HCT116 (cell line): ENCODE results near the gene UBE2G2. TPM values are rescaled to one million over a fixed set of nuclear protein-coding genes. Genes with fewer than 3 reads are reported as not detected.

Source experiments
- ATAC-seq: fragments of 200-7000 bp; cut with Tn5 transposase; 2 replicates; pipeline ENCODE4 v1.9.1; 2020; ENCODE audit warnings: mild to moderate bottlenecking, moderate library complexity
- BruUV-seq: library from RNA; stranded (reverse); fragments of 400-500 nt; replicated peaks from 2 replicates; lab custom pipeline; 2021; lab: Mats Ljungman, UMichigan
- CTCF ChIA-PET: fragments of 300-600 bp; sonication (Branson Sonifier 250); formaldehyde crosslinking; loops from one replicate; lab custom pipeline; 2021; ENCODE audit warnings: antibody characterized with exemption; lab: Charles Lee
- POLR2A ChIA-PET: fragments of 300-600, 350-600 bp; sonication (Branson Sonifier 250); formaldehyde crosslinking; loops from one replicate; lab custom pipeline; 2021; ENCODE audit warnings: antibody characterized with exemption; lab: Charles Lee
- RAD21 ChIA-PET, 2 experiments: fragments of 300-600 bp; sonication (Branson Sonifier 250); formaldehyde crosslinking; loops; one replicate each; lab custom pipeline; 2023; ENCODE audit warnings: low total read pairs in 2 of 2; ENCODE audit not compliant: uncharacterized antibody in 2 of 2, unreplicated experiment in 2 of 2, low non-redundant PET in 1 of 2; lab: Charles Lee
- DNase-seq: peaks from one replicate; pipeline ENCODE4 v3.0.0-alpha.2; 2010; ENCODE audit warnings: low read depth, low spot score
- H2AFZ ChIP-seq: fragments of 200-600 bp; shearing (Covaris generic), sonication (generic); 2 replicates; pipeline ENCODE4 v1.6.1; 2017; ENCODE audit warnings: low read depth, mixed run types, mixed read lengths, antibody characterized with exemption, low read length; ENCODE audit not compliant: poor library complexity, severe bottlenecking
- H3K27ac ChIP-seq: 2 replicates; pipeline ENCODE4 v1.5.1; 2012; ENCODE audit warnings: low read depth, low read length
- H3K27me3 ChIP-seq: fragments of 200-600 bp; sonication (generic); 2 replicates; pipeline ENCODE4 v1.6.1; 2016; ENCODE audit warnings: mixed run types, low read length, mixed read lengths; ENCODE audit not compliant: insufficient read depth
- H3K36me3 ChIP-seq, 2 experiments: fragments of 200-500 bp in 1 of 2; fragments of 200-600 bp in 1 of 2; sonication (Bioruptor generic) in 1 of 2; sonication (generic) in 1 of 2; 2 replicates each; pipeline versions ENCODE4 v1.5.1 to v1.6.1; 2014 to 2016; ENCODE audit warnings: low read length in 2 of 2, inconsistent platforms in 1 of 2, mixed read lengths in 1 of 2, mixed run types in 1 of 2; ENCODE audit not compliant: insufficient read depth in 2 of 2, control insufficient read depth in 1 of 2
- H3K4me1 ChIP-seq, 2 experiments: fragments of 200-600 bp in 1 of 2; sonication (generic) in 1 of 2; 2 replicates each; pipeline versions ENCODE4 v1.5.1 to v1.6.1; 2012 to 2017; ENCODE audit warnings: low read length in 2 of 2, inconsistent platforms in 1 of 2, mild to moderate bottlenecking in 1 of 2, mixed read lengths in 1 of 2, mixed run types in 1 of 2, moderate library complexity in 1 of 2; ENCODE audit not compliant: insufficient read depth in 2 of 2, control insufficient read depth in 1 of 2
- H3K4me2 ChIP-seq: fragments of 200-600 bp; sonication (generic); 2 replicates; pipeline ENCODE4 v1.6.1; 2017; ENCODE audit warnings: mixed run types, low read length, mixed read lengths
- H3K4me3 ChIP-seq, 2 experiments: fragments of 200-600 bp in 1 of 2; sonication (generic) in 1 of 2; replicated peaks in 1 of 2; 2 replicates each; pipeline ENCODE4 v1.5.1; 2011 to 2016; ENCODE audit warnings: low read length in 2 of 2, control low read depth in 1 of 2, low read depth in 1 of 2, mild to moderate bottlenecking in 1 of 2, mixed read lengths in 1 of 2, mixed run types in 1 of 2
- H3K79me2 ChIP-seq: fragments of 200-600 bp; sonication (generic); 2 replicates; pipeline ENCODE4 v1.6.1; 2017; ENCODE audit warnings: mild to moderate bottlenecking, mixed run types, low read length, moderate library complexity, mixed read lengths; ENCODE audit not compliant: insufficient read depth
- H3K9ac ChIP-seq: fragments of 200-600 bp; sonication (generic); 2 replicates; pipeline ENCODE4 v1.6.1; 2016; ENCODE audit warnings: low read length, mixed read lengths
- H3K9me2 ChIP-seq: fragments of 200-600 bp; sonication (generic), shearing (Covaris generic); 2 replicates; pipeline ENCODE4 v1.6.1; 2017; ENCODE audit warnings: mixed run types, mild to moderate bottlenecking, moderate library complexity; ENCODE audit not compliant: insufficient read depth
- H3K9me3 ChIP-seq, 2 experiments: fragments of 200-500 bp in 1 of 2; fragments of 200-600 bp in 1 of 2; sonication (Bioruptor generic) in 1 of 2; sonication (generic) in 1 of 2; 2 replicates each; pipeline ENCODE4 v1.6.1; 2014 to 2017; ENCODE audit warnings: low read length in 2 of 2, mixed read lengths in 2 of 2, inconsistent platforms in 1 of 2, low read depth in 1 of 2, mild to moderate bottlenecking in 1 of 2, mixed run types in 1 of 2, moderate library complexity in 1 of 2; ENCODE audit not compliant: control insufficient read depth in 1 of 2, insufficient read depth in 1 of 2
- H4K20me1 ChIP-seq: fragments of 200-600 bp; sonication (generic), shearing (Covaris generic); 2 replicates; pipeline ENCODE4 v1.6.1; 2017; ENCODE audit warnings: mixed run types, mild to moderate bottlenecking, moderate library complexity; ENCODE audit not compliant: insufficient read depth
- CBX3 ChIP-seq: IDR thresholded peaks from 2 replicates; pipeline ENCODE4 v1.6.1; 2012; ENCODE audit warnings: low read depth
- CEBPB ChIP-seq: IDR thresholded peaks from 2 replicates; pipeline ENCODE4 v1.6.1; 2012; ENCODE audit warnings: low read depth
- EGR1 ChIP-seq: IDR thresholded peaks from 2 replicates; pipeline ENCODE4 v1.6.1; 2012; ENCODE audit warnings: low read depth
- ELF1 ChIP-seq: IDR thresholded peaks from 2 replicates; pipeline ENCODE4 v1.6.1; 2012; ENCODE audit warnings: low read depth, borderline replicate concordance
- EZH2phosphoT487 ChIP-seq: fragments of 200-600 bp; IDR thresholded peaks from 2 replicates; pipeline ENCODE4 v1.6.1; 2018; ENCODE audit warnings: antibody characterized with exemption, borderline replicate concordance
- FOSL1 ChIP-seq: IDR thresholded peaks from 2 replicates; pipeline ENCODE4 v1.6.1; 2012; ENCODE audit warnings: low read depth
- JUND ChIP-seq: IDR thresholded peaks from 2 replicates; pipeline ENCODE4 v1.6.1; 2012
- POLR2A ChIP-seq: IDR thresholded peaks from 2 replicates; pipeline ENCODE4 v1.7.0; 2011; ENCODE audit warnings: borderline replicate concordance; ENCODE audit not compliant: insufficient read depth, insufficient read length; ENCODE audit errors: extremely low read depth
- POLR2AphosphoS5 ChIP-seq: IDR thresholded peaks from 2 replicates; pipeline ENCODE4 v1.6.1; 2011; ENCODE audit warnings: mild to moderate bottlenecking, low read depth, low read length, moderate library complexity
- RAD21 ChIP-seq: IDR thresholded peaks from 2 replicates; pipeline ENCODE4 v1.6.1; 2012; ENCODE audit warnings: low read depth, mild to moderate bottlenecking
- REST ChIP-seq: IDR thresholded peaks from 2 replicates; pipeline ENCODE4 v1.6.1; 2012; ENCODE audit warnings: low read depth
- SIN3A ChIP-seq: IDR thresholded peaks from 2 replicates; pipeline ENCODE4 v1.6.1; 2012; ENCODE audit warnings: low read depth
- SP1 ChIP-seq: IDR thresholded peaks from 2 replicates; pipeline ENCODE4 v1.6.1; 2012; ENCODE audit warnings: low read depth
- YY1 ChIP-seq: IDR thresholded peaks from 2 replicates; pipeline ENCODE4 v1.6.1; 2011; ENCODE audit warnings: low read length, low read depth, moderate library complexity, mild to moderate bottlenecking; ENCODE audit not compliant: insufficient replicate concordance; ENCODE audit errors: extremely low read depth
- ZFX ChIP-seq: fragments of 450-650 bp; IDR thresholded peaks from 2 replicates; pipeline ENCODE4 v1.6.1; 2017
- ZNF274 ChIP-seq: fragments of 200-500 bp; sonication (Bioruptor generic); IDR thresholded peaks from 2 replicates; pipeline ENCODE4 v1.6.1; 2014; ENCODE audit warnings: mild to moderate bottlenecking, low read depth, low read length, inconsistent platforms
- intact Hi-C: fragments of 100-400 bp; cut with micrococcal nuclease; formaldehyde crosslinking; loops from 2 replicates; pipeline ENCODE4 v1.10.0; 2022
- total RNA-seq: library from RNA; stranded (reverse); gene quantifications from one replicate; pipeline ENCODE4 v1.2.1, GENCODE V29; 2021; ENCODE audit not compliant: unreplicated experiment
- TF ChIP-seq, protein P1 (sequence below): IDR thresholded peaks from 2 replicates; pipeline ENCODE4 v1.6.1; 2012
- TF ChIP-seq, protein P2 (sequence below): IDR thresholded peaks from 2 replicates; pipeline ENCODE4 v1.6.1; 2012

UBE2G2 gene
- total RNA-seq, 1 experiment from 2014 or later: 86.5 TPM

DNA sequence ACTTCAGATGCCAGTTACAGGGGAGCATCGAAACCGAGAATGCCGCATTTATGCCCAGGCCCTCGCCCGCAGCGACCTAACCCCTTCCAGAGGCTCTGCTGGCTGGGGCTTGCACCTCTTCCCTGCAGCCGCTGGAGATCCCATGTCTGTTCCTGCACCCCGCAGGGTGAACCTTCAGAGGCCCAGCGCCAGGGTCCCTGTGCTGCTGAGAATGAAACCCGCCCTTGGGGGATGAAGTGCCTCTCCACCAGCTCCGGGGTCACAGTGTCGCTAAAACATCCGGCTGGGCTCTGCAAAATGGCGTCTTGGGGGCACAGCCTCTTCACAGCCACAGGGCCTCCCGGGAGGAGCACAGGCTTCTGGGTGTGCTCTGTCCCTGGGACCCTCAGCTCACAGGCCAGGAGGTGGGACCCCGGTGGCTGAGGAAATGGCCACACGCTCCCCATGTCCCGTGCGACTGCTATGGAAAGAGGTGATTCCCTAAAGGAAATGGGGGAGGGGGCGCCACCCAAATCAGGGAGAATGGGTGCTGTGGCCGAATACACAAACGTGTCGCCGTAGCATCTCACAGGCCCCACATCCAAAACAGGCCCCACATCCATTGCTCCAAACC lies 50.3 kb downstream of the UBE2G2 start:
- H3K9ac ChIP-seq: no peak overlapping the region
- H3K9me3 ChIP-seq: no peaks in the 10 kb centered on the region
- RAD21 ChIA-PET: no interaction called here
- intact Hi-C loops: no loop called here
- H3K4me3 ChIP-seq: no peak overlapping the region
- H3K27ac ChIP-seq: no peak overlapping the region
- H3K36me3 ChIP-seq: no peaks in the 10 kb centered on the region
- H4K20me1 ChIP-seq: no peaks in the 10 kb centered on the region
- no peak overlapping the region for H3K4me2 ChIP-seq
- no peak for ATAC-seq
- CTCF ChIA-PET: no interaction called here
- no peak for TF ChIP-seq RAD21
- TF ChIP-seq ZNF274: no peak
- TF ChIP-seq JUND: no peak
- no peak for TF ChIP-seq CEBPB
- no peak for TF ChIP-seq CBX3
- no peak for TF ChIP-seq EGR1
- TF ChIP-seq, protein P1, sequence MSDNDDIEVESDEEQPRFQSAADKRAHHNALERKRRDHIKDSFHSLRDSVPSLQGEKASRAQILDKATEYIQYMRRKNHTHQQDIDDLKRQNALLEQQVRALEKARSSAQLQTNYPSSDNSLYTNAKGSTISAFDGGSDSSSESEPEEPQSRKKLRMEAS: no peak
- TF ChIP-seq ELF1: no peak
- no peak for TF ChIP-seq POLR2A
- no peak for TF ChIP-seq REST
- TF ChIP-seq, protein P2, sequence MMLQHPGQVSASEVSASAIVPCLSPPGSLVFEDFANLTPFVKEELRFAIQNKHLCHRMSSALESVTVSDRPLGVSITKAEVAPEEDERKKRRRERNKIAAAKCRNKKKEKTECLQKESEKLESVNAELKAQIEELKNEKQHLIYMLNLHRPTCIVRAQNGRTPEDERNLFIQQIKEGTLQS: no peak
- no peak for TF ChIP-seq EZH2phosphoT487
- TF ChIP-seq SP1: no peak
- no peak for TF ChIP-seq FOSL1
- no peak for TF ChIP-seq ZFX
- no peak for TF ChIP-seq POLR2AphosphoS5
- TF ChIP-seq YY1: no peak
- TF ChIP-seq SIN3A: no peak
- H3K9me2 ChIP-seq: no peaks in the 10 kb centered on the region
- H3K27me3 ChIP-seq: no peaks in the 10 kb centered on the region
- peaks cover 12 to 17% of the 10 kb centered on the region in 2 experiments for H3K4me1 ChIP-seq
- H2AFZ ChIP-seq: no peak overlapping the region
- DNase-seq: no peak
- no peaks in the 10 kb centered on the region for H3K79me2 ChIP-seq
- POLR2A ChIA-PET: no interaction called here
- BruUV-seq: no TSS peak
